Stimulated activated CD8-positive, alpha-beta memory T cell treated with anti-CD3 and anti-CD28 coated beads, Interleukin-2, amount 100 ng/mL, for 1 hour (primary cell): ENCODE data around the gene AARS1.
A peak's percentile ranks its signal among the peaks of the same experiment; 100 is the strongest.
"Not testable (repeated sequence)": the region's sequence is repeated elsewhere in the genome, so short reads cannot be mapped to it uniquely, and the experiment has no call there.

Experiments used
- DNase-seq, 2 donors: peaks; one replicate each; pipeline ENCODE4 v3.0.0-alpha.2; 2020; ENCODE audit warnings: low read depth in 2 of 2

AARS1 gene

GRCh38 chr16:70289229-70290094 lies at the start of gene AARS1:
TSS of gene AARS1 (minus strand) at chr16:70289506. CDS start at chr16:70282763, 6,743 bp downstream.
- peak; percentile 81 to 86 for DNase-seq

GRCh38 chr16:70337814-70338213 lies 48.5 kb upstream of the AARS1 start:
- DNase-seq = no peak

- DNase-seq = not testable (repeated sequence)
Observed at GRCh38 chr16:70332728-70333127, 43.4 kb upstream of the AARS1 start.

- no peak for DNase-seq
Observed at GRCh38 chr16:70331588-70332358, 42.5 kb upstream of the AARS1 start.

GRCh38 chr16:70331091-70331490 lies 41.8 kb upstream of the AARS1 start:
- DNase-seq = no peak

GRCh38 chr16:70324998-70325747 lies 35.9 kb upstream of the AARS1 start:
- no peak for DNase-seq

GRCh38 chr16:70320121-70320520 lies 30.8 kb upstream of the AARS1 start:
- no peak for DNase-seq

GRCh38 chr16:70307726-70308125 lies 18.4 kb upstream of the AARS1 start:
- not testable (repeated sequence) for DNase-seq

GRCh38 chr16:70306880-70307279 lies 17.6 kb upstream of the AARS1 start:
- no peak for DNase-seq

GRCh38 chr16:70304892-70305448 lies 15.7 kb upstream of the AARS1 start:
- no peak for DNase-seq

- no peak for DNase-seq
Observed at GRCh38 chr16:70302745-70303144, 13.4 kb upstream of the AARS1 start.

- DNase-seq = no peak
Observed at GRCh38 chr16:70301121-70301520, 11.8 kb upstream of the AARS1 start.

- DNase-seq = peak; percentile 29
Observed at GRCh38 chr16:70298988-70299938, 10.0 kb upstream of the AARS1 start, which contains the start of gene DDX19B. TSS of gene DDX19B (plus strand) at chr16:70299186. CDS start at chr16:70299298, 112 bp downstream.

GRCh38 chr16:70295634-70296033 lies 6.3 kb upstream of the AARS1 start:
- DNase-seq = no peak

- no peak for DNase-seq
Observed at GRCh38 chr16:70294385-70295025, 5.2 kb upstream of the AARS1 start.

- DNase-seq = not testable (repeated sequence)
Observed at GRCh38 chr16:70292148-70292547, 2.8 kb upstream of the AARS1 start.

- no peak for DNase-seq
Observed at GRCh38 chr16:70290949-70291519, 1.7 kb upstream of the AARS1 start.

GRCh38 chr16:70287304-70287971 lies 1.9 kb downstream of the AARS1 start:
- not testable (repeated sequence) for DNase-seq

- DNase-seq = no peak
Observed at GRCh38 chr16:70276392-70276791, 12.9 kb downstream of the AARS1 start.
